AG09319 (cell line): Measurements from ENCODE around the gene FUT3.

ENCODE experiments used
- DNase-seq: peaks from one replicate; pipeline ENCODE4 v3.0.0-alpha.2; 2010; ENCODE audit warnings: low read depth; ENCODE audit errors: extremely low read depth
- CTCF ChIP-seq: IDR thresholded peaks from 2 replicates; pipeline ENCODE4 v1.5.1; 2011; ENCODE audit warnings: low read depth, mild to moderate bottlenecking, inconsistent platforms, low read length, moderate library complexity

FUT3 gene

DNA sequence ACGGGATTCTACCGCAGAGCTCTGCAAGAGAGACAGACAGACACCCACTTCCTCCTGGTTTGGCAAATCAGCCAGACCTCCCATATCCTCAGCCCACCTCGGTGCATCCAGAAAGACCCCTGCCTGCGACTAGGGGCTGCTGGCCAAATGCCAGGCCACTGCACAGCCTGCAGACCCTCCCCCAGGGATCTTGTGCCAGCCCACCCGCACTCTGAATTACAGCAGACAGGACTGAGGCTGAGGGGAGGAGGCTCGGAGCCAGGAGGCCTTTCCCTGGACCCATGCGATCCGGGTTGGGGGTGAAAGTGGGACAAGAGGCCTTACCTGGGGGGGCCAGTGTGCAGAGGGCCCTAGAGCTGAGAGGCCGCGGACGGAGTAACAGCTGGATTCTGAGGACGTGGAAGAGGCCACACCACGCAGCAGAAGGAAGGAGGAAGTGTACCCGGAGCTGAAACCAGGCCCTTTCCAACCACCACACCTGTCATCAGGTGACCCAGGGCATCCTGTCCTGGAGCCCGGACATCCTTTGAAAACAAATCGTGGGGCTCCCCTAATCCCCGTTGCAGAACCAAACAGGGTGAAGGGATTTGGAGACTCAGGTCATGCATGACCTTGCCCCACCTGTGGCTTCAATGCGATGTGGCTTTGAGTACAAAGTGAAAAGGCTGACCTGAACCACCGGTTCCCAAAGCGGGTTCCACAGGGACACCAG, 12.7 kb downstream of the FUT3 start:
- DNase-seq = no peak
- TF ChIP-seq CTCF = no peak

DNA sequence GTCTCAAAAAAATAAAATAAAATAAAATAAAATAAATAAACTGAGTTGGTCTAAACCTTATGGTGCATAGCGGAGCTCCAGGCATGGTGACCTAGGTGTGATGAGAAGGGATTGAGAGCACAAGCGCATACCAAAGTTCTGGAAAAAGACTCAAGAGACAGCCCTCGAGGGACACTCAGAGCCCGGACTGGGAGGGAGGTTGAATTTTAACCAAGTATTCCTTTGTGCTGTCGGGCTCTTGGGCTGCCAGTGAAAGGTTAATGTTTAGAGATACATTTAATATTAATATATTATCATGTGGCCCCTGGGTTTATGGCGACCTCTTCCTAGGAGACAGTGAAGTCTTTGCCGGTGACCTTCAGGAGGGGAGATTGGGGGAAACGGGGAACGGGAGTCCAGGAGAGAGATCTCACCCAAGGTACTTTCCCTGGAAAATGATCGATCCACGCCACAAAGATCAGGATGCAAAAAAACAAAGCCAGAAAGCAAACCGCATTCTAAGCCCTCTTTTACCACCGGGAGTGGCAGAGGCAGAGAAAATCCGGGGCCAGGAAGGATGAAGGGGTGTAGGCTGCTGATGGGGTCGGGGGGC, 13.4 kb downstream of the FUT3 start:
- TF ChIP-seq CTCF = no peak
- DNase-seq = no peak

DNA sequence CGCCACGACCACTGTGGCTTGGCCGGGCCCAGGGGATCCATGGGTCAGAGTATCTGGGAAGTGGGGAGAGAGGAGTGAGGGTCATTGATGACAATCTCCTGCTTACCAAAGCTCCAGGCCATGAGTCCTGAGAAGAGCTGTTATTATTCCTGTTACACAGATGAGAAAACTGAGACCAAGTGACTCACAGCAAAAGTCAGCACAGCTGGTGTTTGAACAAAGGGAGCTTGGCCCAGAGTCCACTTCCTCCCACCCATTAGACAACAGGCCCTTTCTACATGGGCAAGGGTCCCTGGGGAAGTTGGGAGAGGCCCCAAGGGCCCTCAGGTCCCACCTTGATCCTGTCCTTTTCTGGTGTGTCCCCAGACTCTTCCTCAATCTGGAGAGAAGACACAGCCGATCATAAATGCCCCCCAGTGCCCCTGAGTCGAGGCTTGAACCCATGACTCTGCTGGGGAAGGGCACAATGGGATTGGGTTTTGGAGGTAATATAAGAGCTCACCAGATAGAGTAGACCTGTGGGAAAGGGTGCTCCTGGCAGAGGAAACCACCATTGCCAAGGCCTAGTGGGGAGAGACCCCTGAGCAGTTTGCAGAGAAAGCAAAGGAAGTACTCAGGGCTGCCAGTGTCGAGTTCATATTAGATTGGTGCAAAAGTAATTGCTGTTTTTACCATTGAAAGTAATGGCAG, 18.6 kb downstream of the FUT3 start:
- no peak for DNase-seq

GRCh38 chr19:5832061-5832460, 19.2 kb downstream of the FUT3 start:
- no peak for TF ChIP-seq CTCF
- no peak for DNase-seq

More for the DNA sequence above, 18.6 kb downstream of the FUT3 start:
- no peak for TF ChIP-seq CTCF

GRCh38 chr19:5831159-5831558, 20.1 kb downstream of the FUT3 start:
- TF ChIP-seq CTCF = no peak

GRCh38 chr19:5829567-5830310, 21.5 kb downstream of the FUT3 start:
- no peak for TF ChIP-seq CTCF
- DNase-seq = no peak

More at GRCh38 chr19:5831159-5831558, 20.1 kb downstream of the FUT3 start:
- DNase-seq = no peak
